Effector memory CD4-positive, alpha-beta T cell (primary cell): ENCODE results near the gene ATP5MC3.

Experiments used
- DNase-seq, 3 donors: peaks; one replicate each; pipeline ENCODE4 v3.0.0-alpha.2; 2020
- H3K27ac ChIP-seq: 2 replicates; pipeline ENCODE4 v1.7.0; 2013; ENCODE audit warnings: mild to moderate bottlenecking, low read length, moderate library complexity; ENCODE audit not compliant: insufficient read depth, poor library complexity, severe bottlenecking
- H3K27me3 ChIP-seq: replicated peaks from 2 replicates; pipeline ENCODE4 v1.7.0; 2013; ENCODE audit warnings: mild to moderate bottlenecking, low read length; ENCODE audit not compliant: insufficient read depth, control insufficient read depth, poor library complexity, severe bottlenecking
- H3K36me3 ChIP-seq: 2 replicates; pipeline ENCODE4 v1.7.0; 2013; ENCODE audit warnings: mild to moderate bottlenecking, low read length, moderate library complexity; ENCODE audit not compliant: control insufficient read depth, insufficient read depth
- H3K4me1 ChIP-seq: 2 replicates; pipeline ENCODE4 v1.7.0; 2013; ENCODE audit warnings: low read length, mild to moderate bottlenecking; ENCODE audit not compliant: control insufficient read depth, insufficient read depth, poor library complexity, severe bottlenecking
- H3K4me3 ChIP-seq: 2 replicates; pipeline ENCODE4 v1.7.0; 2013; ENCODE audit warnings: low read length, low read depth, mild to moderate bottlenecking; ENCODE audit not compliant: insufficient read depth, poor library complexity, severe bottlenecking
- H3K9me3 ChIP-seq: 2 replicates; pipeline ENCODE4 v1.7.0; 2013; ENCODE audit warnings: mild to moderate bottlenecking, low read length, moderate library complexity; ENCODE audit not compliant: control insufficient read depth

Gene ATP5MC3

GRCh38 chr2:175135177-175135576 lies 46.3 kb downstream of the ATP5MC3 start:
- H3K4me3 ChIP-seq, result no peak overlapping the region
- no peak for DNase-seq
- no peaks in the 10 kb centered on the region for H3K27me3 ChIP-seq
- H3K36me3 ChIP-seq, result peaks cover 13% of the 10 kb centered on the region
- H3K27ac ChIP-seq, result no peak overlapping the region
- H3K9me3 ChIP-seq, result no peaks in the 10 kb centered on the region
- H3K4me1 ChIP-seq, result no peaks in the 10 kb centered on the region

- Histone ChIP-seq H3K4me3 (no peak overlapping the region), H3K4me1 (no peaks in the 10 kb centered on the region), H3K27ac (no peak overlapping the region), H3K36me3 (peaks cover 22% of the 10 kb centered on the region), H3K27me3 (no peaks in the 10 kb centered on the region), H3K9me3 (no peaks in the 10 kb centered on the region)
- DNase-seq, result no peak
These were observed 50.3 kb downstream of the ATP5MC3 start for GRCh38 chr2:175131252-175131651.

GRCh38 chr2:175126661-175127060 lies 54.8 kb downstream of the ATP5MC3 start:
- H3K36me3 ChIP-seq, result peaks cover 13% of the 10 kb centered on the region
- H3K27ac ChIP-seq, result no peak overlapping the region
- no peaks in the 10 kb centered on the region for H3K27me3 ChIP-seq
- H3K4me3 ChIP-seq, result no peak overlapping the region
- H3K4me1 ChIP-seq, result no peaks in the 10 kb centered on the region
- no peak for DNase-seq
- H3K9me3 ChIP-seq, result no peaks in the 10 kb centered on the region
